Measurements from ENCODE around the gene CLRN2.
"Not testable (repeated sequence)": the region's sequence is repeated elsewhere in the genome, so short reads cannot be mapped to it uniquely, and the experiment has no call there.

The CLRN2 gene

GRCh38 chr4:17546222-17546621 lies 31.3 kb downstream of the CLRN2 start:
- DNase-seq = no peak

GRCh38 chr4:17546678-17547077 lies 31.7 kb downstream of the CLRN2 start:
- DNase-seq = no peak

GRCh38 chr4:17550549-17550948 lies 35.6 kb downstream of the CLRN2 start:
- no peak for DNase-seq

- DNase-seq = no peak
Observed at GRCh38 chr4:17552427-17552826, 37.5 kb downstream of the CLRN2 start.

GRCh38 chr4:17554568-17554967 lies 39.6 kb downstream of the CLRN2 start:
- DNase-seq = no peak

- no peak for DNase-seq
Observed at GRCh38 chr4:17556498-17556897, 41.5 kb downstream of the CLRN2 start.

GRCh38 chr4:17557880-17558279 lies 42.9 kb downstream of the CLRN2 start:
- DNase-seq = no peak

- no peak for DNase-seq
Observed at GRCh38 chr4:17558941-17559708, 44.2 kb downstream of the CLRN2 start.

GRCh38 chr4:17559709-17560048 lies 44.7 kb downstream of the CLRN2 start:
- DNase-seq = no peak

GRCh38 chr4:17560065-17560673 lies 45.2 kb downstream of the CLRN2 start:
- no peak for DNase-seq

- DNase-seq = no peak
Observed at GRCh38 chr4:17561195-17561909, 46.4 kb downstream of the CLRN2 start.

GRCh38 chr4:17562157-17562556 lies 47.2 kb downstream of the CLRN2 start:
- no peak for DNase-seq

GRCh38 chr4:17565846-17566245 lies 50.9 kb downstream of the CLRN2 start:
- DNase-seq = no peak

- no peak for DNase-seq
Observed at GRCh38 chr4:17567271-17567670, 52.3 kb downstream of the CLRN2 start.

GRCh38 chr4:17574206-17574605 lies 59.2 kb downstream of the CLRN2 start:
- no peak for DNase-seq

- DNase-seq = not testable (repeated sequence)
Observed at GRCh38 chr4:17575177-17575576, 60.2 kb downstream of the CLRN2 start.

All from stimulated activated CD4-positive, alpha-beta T cell treated with anti-CD3 and anti-CD28 coated beads, Interleukin-1b, Interleukin-23, amount 100 ng/mL, for 48 hours (primary cell).